ENCODE data around the gene CNTNAP2. TPM values are rescaled to one million over a fixed set of nuclear protein-coding genes. Genes with fewer than 3 reads are reported as not detected.

The CNTNAP2 gene
- total and polyA plus RNA-seq, 8 donors, result 0.09 to 1.1 (median 0.38) TPM

DNA sequence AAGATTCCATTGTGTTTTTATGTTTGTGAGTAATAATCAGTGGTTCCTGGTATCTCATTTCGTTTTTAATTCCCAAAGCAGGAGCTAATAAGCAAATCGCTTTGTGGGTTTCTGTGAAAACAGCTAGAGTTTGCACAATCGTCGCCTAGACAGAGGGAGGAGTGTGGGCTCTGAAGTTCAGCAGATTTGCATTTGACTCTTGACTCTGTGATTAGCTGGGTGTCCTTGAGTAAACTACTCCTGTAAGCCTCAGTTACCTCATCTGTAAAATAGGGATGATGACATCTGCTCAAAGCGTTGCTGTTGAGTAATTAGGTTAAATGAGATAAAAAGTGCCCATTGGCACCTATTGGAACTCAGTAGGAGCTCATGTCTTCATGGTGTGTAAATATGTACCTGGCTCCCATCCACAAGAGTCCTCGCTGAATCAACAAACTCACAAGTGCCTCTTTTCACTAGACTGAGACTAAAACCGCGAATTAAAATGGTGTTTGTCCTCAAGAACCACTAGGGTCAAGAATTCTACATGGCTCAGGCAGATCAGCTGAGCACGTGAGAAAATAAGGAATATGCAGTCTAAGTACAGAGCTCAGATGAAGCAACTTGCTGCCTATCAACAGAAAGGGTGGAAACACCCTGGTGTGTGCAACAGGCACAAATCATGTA, 2088.2 kb downstream of the CNTNAP2 start:
- no peak overlapping the region for H3K27ac ChIP-seq
- H3K4me1 ChIP-seq, result no peaks in the 10 kb centered on the region
- H3K36me3 ChIP-seq, result no peaks in the 10 kb centered on the region
- 47 to 55% methylated on average over 9 of the region's 9 CpGs for WGBS, 2 donors
- no peaks in the 10 kb centered on the region for H3K9me3 ChIP-seq
- DNase-seq, result no peak
- TF ChIP-seq, protein P1, sequence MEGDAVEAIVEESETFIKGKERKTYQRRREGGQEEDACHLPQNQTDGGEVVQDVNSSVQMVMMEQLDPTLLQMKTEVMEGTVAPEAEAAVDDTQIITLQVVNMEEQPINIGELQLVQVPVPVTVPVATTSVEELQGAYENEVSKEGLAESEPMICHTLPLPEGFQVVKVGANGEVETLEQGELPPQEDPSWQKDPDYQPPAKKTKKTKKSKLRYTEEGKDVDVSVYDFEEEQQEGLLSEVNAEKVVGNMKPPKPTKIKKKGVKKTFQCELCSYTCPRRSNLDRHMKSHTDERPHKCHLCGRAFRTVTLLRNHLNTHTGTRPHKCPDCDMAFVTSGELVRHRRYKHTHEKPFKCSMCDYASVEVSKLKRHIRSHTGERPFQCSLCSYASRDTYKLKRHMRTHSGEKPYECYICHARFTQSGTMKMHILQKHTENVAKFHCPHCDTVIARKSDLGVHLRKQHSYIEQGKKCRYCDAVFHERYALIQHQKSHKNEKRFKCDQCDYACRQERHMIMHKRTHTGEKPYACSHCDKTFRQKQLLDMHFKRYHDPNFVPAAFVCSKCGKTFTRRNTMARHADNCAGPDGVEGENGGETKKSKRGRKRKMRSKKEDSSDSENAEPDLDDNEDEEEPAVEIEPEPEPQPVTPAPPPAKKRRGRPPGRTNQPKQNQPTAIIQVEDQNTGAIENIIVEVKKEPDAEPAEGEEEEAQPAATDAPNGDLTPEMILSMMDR (IDR thresholded peaks at IDR 0.05), result no peak
- intact Hi-C loops (cut with DNase I), result no loop called here
- no peak for FAIRE-seq
- peak in 3 of 4 donors; percentile 23 to 49 (median 27) for ATAC-seq
- no peaks in the 10 kb centered on the region for H3K27me3 ChIP-seq
- no peak overlapping the region for H3K4me3 ChIP-seq

DNA sequence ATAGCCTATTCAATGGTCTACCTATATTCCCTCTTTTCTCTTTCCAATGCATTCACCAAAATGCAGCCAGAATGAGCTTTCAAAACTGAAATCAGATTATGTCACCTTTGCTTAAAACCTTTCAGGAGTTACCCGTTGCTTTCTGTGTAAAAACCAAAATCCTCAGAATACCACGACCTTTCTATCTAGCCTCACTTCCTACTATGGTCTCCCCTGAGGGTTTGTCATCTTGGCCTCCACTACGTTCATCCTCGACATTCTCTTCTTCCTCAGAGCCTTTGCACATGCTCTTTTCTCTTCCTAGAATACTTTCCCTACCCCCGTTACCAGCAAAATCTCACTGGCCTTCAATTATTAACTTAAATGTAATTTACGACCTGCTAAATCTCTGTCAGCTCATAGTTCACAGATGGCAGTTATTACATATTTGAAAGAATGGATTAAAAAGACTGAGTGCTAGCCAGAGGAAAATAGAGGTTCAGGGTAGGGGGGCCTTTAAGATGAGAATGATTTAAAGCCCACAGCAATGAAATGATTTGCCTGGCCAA, 2093.1 kb downstream of the CNTNAP2 start:
- FAIRE-seq (no peak), DNase-seq (no peak), ATAC-seq (no peak)
- Histone ChIP-seq H3K27ac (no peak overlapping the region), H3K4me3 (no peak overlapping the region), H3K4me1 (peaks cover 0 to 8% (median 0%) of the 10 kb centered on the region in 3 donors), H3K9me3 (no peaks in the 10 kb centered on the region), H3K36me3 (no peaks in the 10 kb centered on the region), H3K27me3 (no peaks in the 10 kb centered on the region)
- intact Hi-C loops (cut with DNase I), result no loop called here
- TF ChIP-seq, protein P1 (IDR thresholded peaks at IDR 0.05), result no peak
- WGBS, 2 donors, result 56 to 65% methylated on average over 6 of the region's 6 CpGs

DNA sequence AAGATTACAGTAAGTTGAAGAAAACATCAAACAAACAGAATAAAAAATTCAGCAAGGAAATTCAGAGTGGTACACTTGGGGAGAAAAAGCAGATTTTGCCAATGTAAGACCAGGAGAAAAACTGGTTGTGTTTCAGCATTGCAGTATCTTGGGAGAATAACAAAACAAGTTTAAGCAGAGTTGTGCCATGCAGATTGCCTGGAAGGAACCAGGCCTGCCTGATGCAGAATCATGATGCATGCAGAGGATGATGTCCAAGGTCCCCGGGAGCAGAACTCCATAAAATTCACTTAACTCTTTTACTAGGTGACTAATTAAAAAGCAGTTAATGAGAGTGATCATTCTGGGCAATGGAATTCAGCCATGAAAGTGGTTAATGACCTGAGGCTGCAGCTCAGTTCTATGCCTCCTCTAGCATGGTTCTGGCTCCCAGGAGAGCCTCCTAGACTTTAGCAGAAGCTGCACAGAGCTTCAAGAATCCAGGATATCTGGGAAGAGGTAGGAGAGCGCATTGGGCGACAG, 2094.3 kb downstream of the CNTNAP2 start:
- DNase-seq (no peak), ATAC-seq (no peak), FAIRE-seq (no peak)
- no peaks in the 10 kb centered on the region for H3K27me3 ChIP-seq
- H3K27ac ChIP-seq, result no peak overlapping the region
- peaks cover 0 to 8% (median 0%) of the 10 kb centered on the region in 3 donors for H3K4me1 ChIP-seq
- H3K36me3 ChIP-seq, result no peaks in the 10 kb centered on the region
- TF ChIP-seq, protein P1 (IDR thresholded peaks at IDR 0.05), result no peak
- intact Hi-C loops (cut with DNase I), result no loop called here
- no peak overlapping the region for H3K4me3 ChIP-seq
- no peaks in the 10 kb centered on the region for H3K9me3 ChIP-seq
- WGBS, 2 donors, result 84 to 95% methylated on average over 3 of the region's 3 CpGs

DNA sequence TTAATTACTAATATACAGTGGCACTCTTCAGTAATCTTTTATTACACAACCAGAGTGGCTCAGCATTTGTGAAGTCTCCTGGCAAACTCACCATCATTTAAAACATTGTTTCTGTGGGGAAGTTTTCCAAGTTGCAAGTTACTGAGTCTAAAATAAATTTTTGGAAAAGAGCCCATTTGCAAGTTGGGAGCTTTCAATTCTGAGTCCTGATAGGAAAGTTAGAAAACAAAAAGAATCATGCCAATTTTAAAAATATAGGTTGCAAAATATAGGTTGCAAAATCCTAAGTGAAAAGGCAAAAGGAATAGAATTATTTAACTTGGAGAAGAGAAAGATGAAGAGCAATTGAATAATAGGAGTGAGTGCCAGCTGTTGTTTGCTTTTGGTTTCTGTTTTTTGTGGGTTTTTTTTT, 2095.1 kb downstream of the CNTNAP2 start:
- TF ChIP-seq, protein P1 (IDR thresholded peaks at IDR 0.05), result no peak
- Histone ChIP-seq H3K27ac (no peak overlapping the region), H3K4me1 (peaks cover 0 to 8% (median 0%) of the 10 kb centered on the region in 3 donors), H3K36me3 (no peaks in the 10 kb centered on the region), H3K27me3 (no peaks in the 10 kb centered on the region), H3K4me3 (no peak overlapping the region), H3K9me3 (no peaks in the 10 kb centered on the region)
- intact Hi-C loops (cut with DNase I), result no loop called here
- no peak for FAIRE-seq
- DNase-seq, result no peak
- ATAC-seq, result peak in 1 of 4 donors; percentile 19

DNA sequence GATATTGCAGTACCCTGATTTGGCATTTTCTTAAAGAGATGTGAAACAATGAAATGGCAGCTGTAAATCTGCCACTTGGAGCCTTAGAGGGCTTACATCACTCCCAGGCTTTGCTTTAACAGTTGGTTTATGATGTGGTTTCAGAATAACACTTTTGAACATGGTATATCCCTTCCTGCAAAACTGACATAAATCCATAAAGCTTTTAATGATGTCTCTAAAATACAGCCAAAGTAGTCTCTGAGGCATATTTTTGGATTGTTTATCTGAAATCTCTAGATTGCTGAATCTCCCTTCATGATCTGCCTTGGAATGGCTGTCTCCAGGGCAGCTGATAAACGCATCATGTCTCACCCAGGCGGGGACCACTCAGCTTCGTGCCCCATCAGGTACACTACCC, 2096.1 kb downstream of the CNTNAP2 start:
- FAIRE-seq (no peak), ATAC-seq (no peak), DNase-seq (no peak)
- Histone ChIP-seq H3K36me3 (no peaks in the 10 kb centered on the region), H3K27ac (no peak overlapping the region), H3K27me3 (no peaks in the 10 kb centered on the region), H3K4me1 (peaks cover 0 to 8% (median 0%) of the 10 kb centered on the region in 3 donors), H3K4me3 (no peak overlapping the region), H3K9me3 (no peaks in the 10 kb centered on the region)
- WGBS, 2 donors, result 90 to 93% methylated on average over 3 of the region's 3 CpGs
- TF ChIP-seq, protein P1 (IDR thresholded peaks at IDR 0.05), result no peak
- intact Hi-C loops (cut with DNase I), result no loop called here
